GM18951 (cell line): Measurements from ENCODE around the gene GLB1L2.
"Not testable (repeated sequence)": the region's sequence is repeated elsewhere in the genome, so short reads cannot be mapped to it uniquely, and the experiment has no call there.

Source experiments
- POLR2A ChIP-seq: IDR thresholded peaks from 4 replicates; pipeline ENCODE4 v1.6.1; 2011; ENCODE audit warnings: mild to moderate bottlenecking; ENCODE audit not compliant: insufficient read length, insufficient read depth; ENCODE audit errors: extremely low read depth
- in situ Hi-C: fragments of 300-500 bp; cut with MboI; formaldehyde crosslinking; loops from one replicate; pipeline ENCODE4 v1.12.0; 2022; ENCODE audit warnings: low sequenced_read_pairs, mixed read lengths, inconsistent platforms; ENCODE audit not compliant: unreplicated experiment

GLB1L2 gene

GRCh38 chr11:134331354-134332188 lies at the start of gene GLB1L2:
TSS of gene GLB1L2 (plus strand) at chr11:134331988. CDS start at chr11:134332062, 74 bp downstream.
- TF ChIP-seq POLR2A: no peak

GRCh38 chr11:134282121-134283045 lies 49.4 kb upstream of the GLB1L2 start:
- no peak for TF ChIP-seq POLR2A
- in situ Hi-C loops: no loop called here

More at GRCh38 chr11:134331354-134332188, at the start of gene GLB1L2:
- in situ Hi-C loops: no loop called here

GRCh38 chr11:134283461-134284230 lies 48.1 kb upstream of the GLB1L2 start:
- TF ChIP-seq POLR2A: no peak
- in situ Hi-C loops: no loop called here

GRCh38 chr11:134284349-134284748 lies 47.4 kb upstream of the GLB1L2 start:
- in situ Hi-C loops: not testable (repeated sequence)

- no peak for TF ChIP-seq POLR2A
- in situ Hi-C loops: no loop called here
Measured at GRCh38 chr11:134287561-134287960, 44.2 kb upstream of the GLB1L2 start.

GRCh38 chr11:134288486-134288885 lies 43.3 kb upstream of the GLB1L2 start:
- in situ Hi-C loops: no loop called here
- TF ChIP-seq POLR2A: no peak

GRCh38 chr11:134289167-134289566 lies 42.6 kb upstream of the GLB1L2 start:
- no peak for TF ChIP-seq POLR2A
- in situ Hi-C loops: no loop called here

GRCh38 chr11:134289789-134290188 lies 42.0 kb upstream of the GLB1L2 start:
- in situ Hi-C loops: no loop called here
- TF ChIP-seq POLR2A: no peak

GRCh38 chr11:134290646-134291045 lies 41.1 kb upstream of the GLB1L2 start:
- in situ Hi-C loops: no loop called here
- TF ChIP-seq POLR2A: no peak

GRCh38 chr11:134291196-134291595 lies 40.6 kb upstream of the GLB1L2 start:
- no peak for TF ChIP-seq POLR2A
- in situ Hi-C loops: no loop called here

GRCh38 chr11:134292661-134293060 lies 39.1 kb upstream of the GLB1L2 start:
- in situ Hi-C loops: no loop called here
- no peak for TF ChIP-seq POLR2A

GRCh38 chr11:134293119-134294113 lies 38.4 kb upstream of the GLB1L2 start:
- in situ Hi-C loops: no loop called here
- TF ChIP-seq POLR2A: no peak
